GM10248 (cell line): ENCODE data around the gene ADAD2.

Experiments used
- CTCF ChIA-PET: fragments of 300-600 bp; sonication (Branson Sonifier 250); formaldehyde crosslinking; extraction: SDS; loops from one replicate; lab custom pipeline; 2021; ENCODE audit warnings: antibody characterized with exemption; lab: Yijun Ruan, JAX
- POLR2A ChIA-PET: fragments of 350-650 bp; sonication (Branson Sonifier 250); formaldehyde crosslinking; extraction: SDS; loops from one replicate; lab custom pipeline; 2020; ENCODE audit warnings: antibody characterized with exemption; lab: Yijun Ruan, JAX
- DNase-seq: peaks from one replicate; pipeline ENCODE4 v3.0.0; 2012; ENCODE audit errors: extremely low spot score
- CTCF ChIP-seq: IDR thresholded peaks from 2 replicates; pipeline ENCODE4 v1.5.1; 2012; ENCODE audit warnings: mild to moderate bottlenecking, low read depth; ENCODE audit errors: extremely low read depth, missing control alignments, control extremely low read depth

ADAD2 gene

GRCh38 chr16:84237994-84238750 is 47.2 kb downstream of the ADAD2 start:
- ChIA-PET POLR2A (no interaction called here), CTCF (interaction anchor here (0.5 kb wide), 1 partner anchor 51 kb away, joined by 3 read pairs; the partner anchor contains the start of gene TAF1C)
- no peak for DNase-seq
- no peak for TF ChIP-seq CTCF

GRCh38 chr16:84239141-84239769 is 48.3 kb downstream of the ADAD2 start:
- DNase-seq: no peak
- CTCF ChIA-PET: no interaction called here
- POLR2A ChIA-PET: no interaction called here
- no peak for TF ChIP-seq CTCF

- CTCF ChIA-PET: interaction anchor here (1.6 kb wide), 1 partner anchor 37 kb away, joined by 6 read pairs; no protein-coding TSS in a partner anchor
- DNase-seq: no peak
- no peak for TF ChIP-seq CTCF
- POLR2A ChIA-PET: no interaction called here
Observed at GRCh38 chr16:84239909-84240308, 49.0 kb downstream of the ADAD2 start, which contains the start of gene KCNG4. KCNG4 (minus strand) TSS chr16:84240012; CDS start chr16:84237485, 2,527 bp downstream.

- POLR2A ChIA-PET: no interaction called here
- TF ChIP-seq CTCF: no peak
- CTCF ChIA-PET: interaction anchor here (1.6 kb wide), 1 partner anchor 36 kb away, joined by 6 read pairs; no protein-coding TSS in a partner anchor
- DNase-seq: no peak
Observed at GRCh38 chr16:84240455-84240854, 49.5 kb downstream of the ADAD2 start.

- no peak for TF ChIP-seq CTCF
- no peak for DNase-seq
- CTCF ChIA-PET: interaction anchor here (0.8 to 1.6 kb wide), 2 partner anchors 35 kb away, joined by 3 to 6 read pairs; no protein-coding TSS in a partner anchor
- POLR2A ChIA-PET: no interaction called here
Observed at GRCh38 chr16:84241778-84242177, 50.8 kb downstream of the ADAD2 start.

GRCh38 chr16:84242839-84243238 is 51.9 kb downstream of the ADAD2 start:
- DNase-seq: no peak
- ChIA-PET POLR2A (no interaction called here), CTCF (interaction anchor here (0.7 to 0.8 kb wide), 2 partner anchors 10 to 20 kb away, joined by 3 to 4 read pairs; no protein-coding TSS in a partner anchor)
- TF ChIP-seq CTCF: no peak
